ENCODE data around the gene SVOP. TPM values are rescaled to one million over a fixed set of nuclear protein-coding genes. Genes with fewer than 3 reads are reported as not detected.
"Not testable (repeated sequence)": the region's sequence is repeated elsewhere in the genome, so short reads cannot be mapped to it uniquely, and the experiment has no call there.

Gene SVOP
- total RNA-seq, 4 donors from 2014 or later = not detected

- intact Hi-C loops (cut with DNase I; ENCODE audit: low total_unique reads) = no loop called here
- H3K4me3 ChIP-seq (ENCODE audit: low read depth, poor library complexity, severe bottlenecking) = no peak overlapping the region
- DNase-seq (ENCODE audit: low spot score in 2 of 2) = no peak
- 75 to 85% methylated on average over 6 of the region's 6 CpGs for WGBS, 2 donors
- no peak for TF ChIP-seq POLR2A (IDR thresholded peaks at IDR 0.05)
- TF ChIP-seq, protein P1, sequence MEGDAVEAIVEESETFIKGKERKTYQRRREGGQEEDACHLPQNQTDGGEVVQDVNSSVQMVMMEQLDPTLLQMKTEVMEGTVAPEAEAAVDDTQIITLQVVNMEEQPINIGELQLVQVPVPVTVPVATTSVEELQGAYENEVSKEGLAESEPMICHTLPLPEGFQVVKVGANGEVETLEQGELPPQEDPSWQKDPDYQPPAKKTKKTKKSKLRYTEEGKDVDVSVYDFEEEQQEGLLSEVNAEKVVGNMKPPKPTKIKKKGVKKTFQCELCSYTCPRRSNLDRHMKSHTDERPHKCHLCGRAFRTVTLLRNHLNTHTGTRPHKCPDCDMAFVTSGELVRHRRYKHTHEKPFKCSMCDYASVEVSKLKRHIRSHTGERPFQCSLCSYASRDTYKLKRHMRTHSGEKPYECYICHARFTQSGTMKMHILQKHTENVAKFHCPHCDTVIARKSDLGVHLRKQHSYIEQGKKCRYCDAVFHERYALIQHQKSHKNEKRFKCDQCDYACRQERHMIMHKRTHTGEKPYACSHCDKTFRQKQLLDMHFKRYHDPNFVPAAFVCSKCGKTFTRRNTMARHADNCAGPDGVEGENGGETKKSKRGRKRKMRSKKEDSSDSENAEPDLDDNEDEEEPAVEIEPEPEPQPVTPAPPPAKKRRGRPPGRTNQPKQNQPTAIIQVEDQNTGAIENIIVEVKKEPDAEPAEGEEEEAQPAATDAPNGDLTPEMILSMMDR (IDR thresholded peaks at IDR 0.05) = no peak
Observed at GRCh38 chr12:108861878-108862587, 158.8 kb downstream of the SVOP start.

- intact Hi-C loops (cut with DNase I; ENCODE audit: low total_unique reads) = no loop called here
- no peak for DNase-seq (ENCODE audit: low spot score in 2 of 2)
- 71 to 84% methylated on average over 6 of the region's 6 CpGs for WGBS, 2 donors
- H3K4me3 ChIP-seq (ENCODE audit: low read depth, poor library complexity, severe bottlenecking) = no peak overlapping the region
- TF ChIP-seq, protein P1 (IDR thresholded peaks at IDR 0.05) = no peak
Observed at GRCh38 chr12:108860443-108860842, 160.4 kb downstream of the SVOP start.

- H3K4me3 ChIP-seq (ENCODE audit: low read depth, poor library complexity, severe bottlenecking) = no peak overlapping the region
- intact Hi-C loops (cut with DNase I; ENCODE audit: low total_unique reads) = no loop called here
- no peak for DNase-seq (ENCODE audit: low spot score in 2 of 2)
- WGBS, 2 donors = 80 to 88% methylated on average over 1 of the region's 1 CpG
- TF ChIP-seq, protein P1 (IDR thresholded peaks at IDR 0.05) = no peak
- TF ChIP-seq POLR2A (IDR thresholded peaks at IDR 0.05) = no peak
Observed at GRCh38 chr12:108859923-108860291, 161.0 kb downstream of the SVOP start.

GRCh38 chr12:108859141-108859922, 161.5 kb downstream of the SVOP start:
- DNase-seq (ENCODE audit: low spot score in 2 of 2); intact Hi-C loops (cut with DNase I; ENCODE audit: low total_unique reads); H3K4me3 ChIP-seq (ENCODE audit: low read depth, poor library complexity, severe bottlenecking): not testable (repeated sequence)
- 48 to 56% methylated on average over 6 of the region's 6 CpGs for WGBS, 2 donors

- intact Hi-C loops (cut with DNase I; ENCODE audit: low total_unique reads) = no loop called here
- peak overlapping the region; percentile 52 for H3K4me3 ChIP-seq (ENCODE audit: low read depth, poor library complexity, severe bottlenecking)
- no peak for DNase-seq (ENCODE audit: low spot score in 2 of 2)
- WGBS, 2 donors = 18 to 26% methylated on average over 18 of the region's 18 CpGs
- no peak for TF ChIP-seq POLR2A (IDR thresholded peaks at IDR 0.05)
- TF ChIP-seq, protein P1 (IDR thresholded peaks at IDR 0.05) = no peak
Observed at GRCh38 chr12:108858311-108859074, 162.4 kb downstream of the SVOP start.

Other genes with a start within 250 kb of the SVOP start
- gene SSH1, start 163.5 kb downstream of the SVOP start, total RNA-seq = 10 to 100 TPM in 3 of 4 donors, 1 to 10 TPM in 1; 7.3 to 15.1 (median 13.1) TPM
- not detected for gene DAO, start 141.0 kb downstream of the SVOP start, total RNA-seq
- 10 to 100 TPM; 11.5 to 29.5 (median 22.2) TPM for gene USP30, start 31.5 kb upstream of the SVOP start, total RNA-seq
- gene ALKBH2, start 72.4 kb upstream of the SVOP start, total RNA-seq = 10 to 100 TPM; 17.6 to 36.5 (median 26.0) TPM
- gene UNG, start 76.5 kb upstream of the SVOP start, total RNA-seq = 10 to 100 TPM; 31.9 to 57.5 (median 46.9) TPM
- gene ACACB, start 95.5 kb upstream of the SVOP start, total RNA-seq = 10 to 100 TPM; 19.6 to 38.2 (median 25.8) TPM

Data from lower leg skin (tissue), 4 donors.